ENCODE measurements around the gene COL25A1.

DNA sequence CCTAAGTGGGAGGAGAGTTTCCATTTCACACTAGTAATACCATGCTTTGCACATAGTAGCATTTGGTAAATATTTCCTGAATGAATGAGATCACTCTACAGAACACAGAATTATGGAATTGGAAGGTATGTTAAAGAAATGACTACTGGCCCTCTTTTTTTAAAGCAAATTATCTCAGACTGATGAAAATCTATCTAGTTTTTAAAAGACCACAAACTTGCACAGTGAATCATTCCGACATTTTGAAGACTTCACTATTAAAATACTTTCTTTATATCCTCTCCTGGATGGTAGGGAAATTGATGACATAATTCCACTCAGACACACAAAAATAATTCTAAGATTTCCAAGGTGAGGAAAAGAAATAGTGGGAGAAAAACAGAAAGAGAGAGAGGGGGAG is 471.2 kb downstream of the COL25A1 start:
- TF ChIP-seq, protein P1, sequence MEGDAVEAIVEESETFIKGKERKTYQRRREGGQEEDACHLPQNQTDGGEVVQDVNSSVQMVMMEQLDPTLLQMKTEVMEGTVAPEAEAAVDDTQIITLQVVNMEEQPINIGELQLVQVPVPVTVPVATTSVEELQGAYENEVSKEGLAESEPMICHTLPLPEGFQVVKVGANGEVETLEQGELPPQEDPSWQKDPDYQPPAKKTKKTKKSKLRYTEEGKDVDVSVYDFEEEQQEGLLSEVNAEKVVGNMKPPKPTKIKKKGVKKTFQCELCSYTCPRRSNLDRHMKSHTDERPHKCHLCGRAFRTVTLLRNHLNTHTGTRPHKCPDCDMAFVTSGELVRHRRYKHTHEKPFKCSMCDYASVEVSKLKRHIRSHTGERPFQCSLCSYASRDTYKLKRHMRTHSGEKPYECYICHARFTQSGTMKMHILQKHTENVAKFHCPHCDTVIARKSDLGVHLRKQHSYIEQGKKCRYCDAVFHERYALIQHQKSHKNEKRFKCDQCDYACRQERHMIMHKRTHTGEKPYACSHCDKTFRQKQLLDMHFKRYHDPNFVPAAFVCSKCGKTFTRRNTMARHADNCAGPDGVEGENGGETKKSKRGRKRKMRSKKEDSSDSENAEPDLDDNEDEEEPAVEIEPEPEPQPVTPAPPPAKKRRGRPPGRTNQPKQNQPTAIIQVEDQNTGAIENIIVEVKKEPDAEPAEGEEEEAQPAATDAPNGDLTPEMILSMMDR (IDR thresholded peaks at IDR 0.05; ENCODE audit: low read depth, low read length, missing input control): no peak
- no peak for TF ChIP-seq SP1 (IDR thresholded peaks at IDR 0.05)
- TF ChIP-seq, protein P2, sequence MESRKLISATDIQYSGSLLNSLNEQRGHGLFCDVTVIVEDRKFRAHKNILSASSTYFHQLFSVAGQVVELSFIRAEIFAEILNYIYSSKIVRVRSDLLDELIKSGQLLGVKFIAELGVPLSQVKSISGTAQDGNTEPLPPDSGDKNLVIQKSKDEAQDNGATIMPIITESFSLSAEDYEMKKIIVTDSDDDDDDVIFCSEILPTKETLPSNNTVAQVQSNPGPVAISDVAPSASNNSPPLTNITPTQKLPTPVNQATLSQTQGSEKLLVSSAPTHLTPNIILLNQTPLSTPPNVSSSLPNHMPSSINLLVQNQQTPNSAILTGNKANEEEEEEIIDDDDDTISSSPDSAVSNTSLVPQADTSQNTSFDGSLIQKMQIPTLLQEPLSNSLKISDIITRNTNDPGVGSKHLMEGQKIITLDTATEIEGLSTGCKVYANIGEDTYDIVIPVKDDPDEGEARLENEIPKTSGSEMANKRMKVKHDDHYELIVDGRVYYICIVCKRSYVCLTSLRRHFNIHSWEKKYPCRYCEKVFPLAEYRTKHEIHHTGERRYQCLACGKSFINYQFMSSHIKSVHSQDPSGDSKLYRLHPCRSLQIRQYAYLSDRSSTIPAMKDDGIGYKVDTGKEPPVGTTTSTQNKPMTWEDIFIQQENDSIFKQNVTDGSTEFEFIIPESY (IDR thresholded peaks at IDR 0.05): no peak
- TF ChIP-seq RAD21 (IDR thresholded peaks at IDR 0.05): no peak
- TF ChIP-seq, protein P3, sequence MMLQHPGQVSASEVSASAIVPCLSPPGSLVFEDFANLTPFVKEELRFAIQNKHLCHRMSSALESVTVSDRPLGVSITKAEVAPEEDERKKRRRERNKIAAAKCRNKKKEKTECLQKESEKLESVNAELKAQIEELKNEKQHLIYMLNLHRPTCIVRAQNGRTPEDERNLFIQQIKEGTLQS (IDR thresholded peaks at IDR 0.05): no peak
- TF ChIP-seq, protein P4, sequence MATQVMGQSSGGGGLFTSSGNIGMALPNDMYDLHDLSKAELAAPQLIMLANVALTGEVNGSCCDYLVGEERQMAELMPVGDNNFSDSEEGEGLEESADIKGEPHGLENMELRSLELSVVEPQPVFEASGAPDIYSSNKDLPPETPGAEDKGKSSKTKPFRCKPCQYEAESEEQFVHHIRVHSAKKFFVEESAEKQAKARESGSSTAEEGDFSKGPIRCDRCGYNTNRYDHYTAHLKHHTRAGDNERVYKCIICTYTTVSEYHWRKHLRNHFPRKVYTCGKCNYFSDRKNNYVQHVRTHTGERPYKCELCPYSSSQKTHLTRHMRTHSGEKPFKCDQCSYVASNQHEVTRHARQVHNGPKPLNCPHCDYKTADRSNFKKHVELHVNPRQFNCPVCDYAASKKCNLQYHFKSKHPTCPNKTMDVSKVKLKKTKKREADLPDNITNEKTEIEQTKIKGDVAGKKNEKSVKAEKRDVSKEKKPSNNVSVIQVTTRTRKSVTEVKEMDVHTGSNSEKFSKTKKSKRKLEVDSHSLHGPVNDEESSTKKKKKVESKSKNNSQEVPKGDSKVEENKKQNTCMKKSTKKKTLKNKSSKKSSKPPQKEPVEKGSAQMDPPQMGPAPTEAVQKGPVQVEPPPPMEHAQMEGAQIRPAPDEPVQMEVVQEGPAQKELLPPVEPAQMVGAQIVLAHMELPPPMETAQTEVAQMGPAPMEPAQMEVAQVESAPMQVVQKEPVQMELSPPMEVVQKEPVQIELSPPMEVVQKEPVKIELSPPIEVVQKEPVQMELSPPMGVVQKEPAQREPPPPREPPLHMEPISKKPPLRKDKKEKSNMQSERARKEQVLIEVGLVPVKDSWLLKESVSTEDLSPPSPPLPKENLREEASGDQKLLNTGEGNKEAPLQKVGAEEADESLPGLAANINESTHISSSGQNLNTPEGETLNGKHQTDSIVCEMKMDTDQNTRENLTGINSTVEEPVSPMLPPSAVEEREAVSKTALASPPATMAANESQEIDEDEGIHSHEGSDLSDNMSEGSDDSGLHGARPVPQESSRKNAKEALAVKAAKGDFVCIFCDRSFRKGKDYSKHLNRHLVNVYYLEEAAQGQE (IDR thresholded peaks at IDR 0.05): no peak
- TF ChIP-seq, protein P5, sequence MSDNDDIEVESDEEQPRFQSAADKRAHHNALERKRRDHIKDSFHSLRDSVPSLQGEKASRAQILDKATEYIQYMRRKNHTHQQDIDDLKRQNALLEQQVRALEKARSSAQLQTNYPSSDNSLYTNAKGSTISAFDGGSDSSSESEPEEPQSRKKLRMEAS (IDR thresholded peaks at IDR 0.05): no peak
- no peak for TF ChIP-seq NR2F2 (IDR thresholded peaks at IDR 0.05)
- no peak for TF ChIP-seq EGR1 (IDR thresholded peaks at IDR 0.05; ENCODE audit: low read depth in 2 of 2)
